Measurements from ENCODE around the gene ANK3.

GRCh38 chr10:60082341-60082740, 307.3 kb downstream of the ANK3 start:
- TF ChIP-seq EP300 (IDR thresholded peaks at IDR 0.05) = no peak
- TF ChIP-seq POLR2A (IDR thresholded peaks at IDR 0.05) = no peak
- TF ChIP-seq, protein P1, sequence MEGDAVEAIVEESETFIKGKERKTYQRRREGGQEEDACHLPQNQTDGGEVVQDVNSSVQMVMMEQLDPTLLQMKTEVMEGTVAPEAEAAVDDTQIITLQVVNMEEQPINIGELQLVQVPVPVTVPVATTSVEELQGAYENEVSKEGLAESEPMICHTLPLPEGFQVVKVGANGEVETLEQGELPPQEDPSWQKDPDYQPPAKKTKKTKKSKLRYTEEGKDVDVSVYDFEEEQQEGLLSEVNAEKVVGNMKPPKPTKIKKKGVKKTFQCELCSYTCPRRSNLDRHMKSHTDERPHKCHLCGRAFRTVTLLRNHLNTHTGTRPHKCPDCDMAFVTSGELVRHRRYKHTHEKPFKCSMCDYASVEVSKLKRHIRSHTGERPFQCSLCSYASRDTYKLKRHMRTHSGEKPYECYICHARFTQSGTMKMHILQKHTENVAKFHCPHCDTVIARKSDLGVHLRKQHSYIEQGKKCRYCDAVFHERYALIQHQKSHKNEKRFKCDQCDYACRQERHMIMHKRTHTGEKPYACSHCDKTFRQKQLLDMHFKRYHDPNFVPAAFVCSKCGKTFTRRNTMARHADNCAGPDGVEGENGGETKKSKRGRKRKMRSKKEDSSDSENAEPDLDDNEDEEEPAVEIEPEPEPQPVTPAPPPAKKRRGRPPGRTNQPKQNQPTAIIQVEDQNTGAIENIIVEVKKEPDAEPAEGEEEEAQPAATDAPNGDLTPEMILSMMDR (IDR thresholded peaks at IDR 0.05) = no peak
- no peak for TF ChIP-seq POLR2AphosphoS5 (IDR thresholded peaks at IDR 0.05)
